Measurements from ENCODE around the gene RIT2.

The RIT2 gene

GRCh38 chr18:42959528-42959927, 156.0 kb downstream of the RIT2 start:
- Histone ChIP-seq H3K4me1 (ENCODE audit: control insufficient read depth, insufficient read depth, low read length) (no peaks in the 10 kb centered on the region), H3K36me3 (ENCODE audit: control insufficient read depth, insufficient read depth, low read length) (no peaks in the 10 kb centered on the region), H3K27ac (ENCODE audit: low read depth, low read length) (no peak overlapping the region), H3K9me3 (ENCODE audit: control insufficient read depth, insufficient read depth, low read depth, low read length) (no peaks in the 10 kb centered on the region), H3K27me3 (ENCODE audit: control insufficient read depth, insufficient read depth, low read length) (no peaks in the 10 kb centered on the region), H3K9ac (ENCODE audit: low read length) (no peak overlapping the region), H3K4me3 (ENCODE audit: low read depth, low read length) (no peak overlapping the region)

GRCh38 chr18:42958353-42958752, 157.1 kb downstream of the RIT2 start:
- Histone ChIP-seq H3K4me3 (ENCODE audit: low read depth, low read length) (no peak overlapping the region), H3K27me3 (ENCODE audit: control insufficient read depth, insufficient read depth, low read length) (no peaks in the 10 kb centered on the region), H3K9me3 (ENCODE audit: control insufficient read depth, insufficient read depth, low read depth, low read length) (no peaks in the 10 kb centered on the region), H3K27ac (ENCODE audit: low read depth, low read length) (no peak overlapping the region), H3K9ac (ENCODE audit: low read length) (no peak overlapping the region), H3K36me3 (ENCODE audit: control insufficient read depth, insufficient read depth, low read length) (no peaks in the 10 kb centered on the region), H3K4me1 (ENCODE audit: control insufficient read depth, insufficient read depth, low read length) (no peaks in the 10 kb centered on the region)

- H3K4me1 ChIP-seq (ENCODE audit: control insufficient read depth, insufficient read depth, low read length): no peaks in the 10 kb centered on the region
These were observed 159.2 kb downstream of the RIT2 start for GRCh38 chr18:42956287-42956686.

GRCh38 chr18:42954887-42955286, 160.6 kb downstream of the RIT2 start:
- H3K27me3 ChIP-seq (ENCODE audit: control insufficient read depth, insufficient read depth, low read length): no peaks in the 10 kb centered on the region
- no peak overlapping the region for H3K27ac ChIP-seq (ENCODE audit: low read depth, low read length)
- no peaks in the 10 kb centered on the region for H3K4me1 ChIP-seq (ENCODE audit: control insufficient read depth, insufficient read depth, low read length)
- no peaks in the 10 kb centered on the region; the same call in 1 of the 2 replicates for H3K36me3 ChIP-seq (ENCODE audit: control insufficient read depth, insufficient read depth, low read length)
- H3K9me3 ChIP-seq (ENCODE audit: control insufficient read depth, insufficient read depth, low read depth, low read length): no peaks in the 10 kb centered on the region
- H3K9ac ChIP-seq (ENCODE audit: low read length): no peak overlapping the region
- no peak overlapping the region for H3K4me3 ChIP-seq (ENCODE audit: low read depth, low read length)

More at GRCh38 chr18:42956287-42956686, 159.2 kb downstream of the RIT2 start:
- no peaks in the 10 kb centered on the region for H3K27me3 ChIP-seq (ENCODE audit: control insufficient read depth, insufficient read depth, low read length)
- no peaks in the 10 kb centered on the region for H3K9me3 ChIP-seq (ENCODE audit: control insufficient read depth, insufficient read depth, low read depth, low read length)
- H3K4me3 ChIP-seq (ENCODE audit: low read depth, low read length): no peak overlapping the region
- H3K9ac ChIP-seq (ENCODE audit: low read length): no peak overlapping the region
- H3K36me3 ChIP-seq (ENCODE audit: control insufficient read depth, insufficient read depth, low read length): no peaks in the 10 kb centered on the region; the same call in 1 of the 2 replicates
- no peak overlapping the region for H3K27ac ChIP-seq (ENCODE audit: low read depth, low read length)

GRCh38 chr18:42953306-42953705, 162.2 kb downstream of the RIT2 start:
- no peaks in the 10 kb centered on the region for H3K9me3 ChIP-seq (ENCODE audit: control insufficient read depth, insufficient read depth, low read depth, low read length)
- H3K36me3 ChIP-seq (ENCODE audit: control insufficient read depth, insufficient read depth, low read length): no peaks in the 10 kb centered on the region; the same call in 1 of the 2 replicates
- no peak overlapping the region for H3K27ac ChIP-seq (ENCODE audit: low read depth, low read length)
- no peak overlapping the region for H3K4me3 ChIP-seq (ENCODE audit: low read depth, low read length)
- no peak overlapping the region for H3K9ac ChIP-seq (ENCODE audit: low read length)
- H3K27me3 ChIP-seq (ENCODE audit: control insufficient read depth, insufficient read depth, low read length): no peaks in the 10 kb centered on the region
- no peaks in the 10 kb centered on the region for H3K4me1 ChIP-seq (ENCODE audit: control insufficient read depth, insufficient read depth, low read length)

GRCh38 chr18:42950732-42951131, 164.8 kb downstream of the RIT2 start:
- Histone ChIP-seq H3K36me3 (ENCODE audit: control insufficient read depth, insufficient read depth, low read length) (no peaks in the 10 kb centered on the region; the same call in 1 of the 2 replicates), H3K4me3 (ENCODE audit: low read depth, low read length) (no peak overlapping the region), H3K9me3 (ENCODE audit: control insufficient read depth, insufficient read depth, low read depth, low read length) (no peaks in the 10 kb centered on the region), H3K27ac (ENCODE audit: low read depth, low read length) (no peak overlapping the region), H3K27me3 (ENCODE audit: control insufficient read depth, insufficient read depth, low read length) (no peaks in the 10 kb centered on the region), H3K9ac (ENCODE audit: low read length) (no peak overlapping the region), H3K4me1 (ENCODE audit: control insufficient read depth, insufficient read depth, low read length) (no peaks in the 10 kb centered on the region)

- Histone ChIP-seq H3K27me3 (ENCODE audit: control insufficient read depth, insufficient read depth, low read length) (no peaks in the 10 kb centered on the region), H3K36me3 (ENCODE audit: control insufficient read depth, insufficient read depth, low read length) (no peaks in the 10 kb centered on the region; the same call in 1 of the 2 replicates), H3K4me3 (ENCODE audit: low read depth, low read length) (no peak overlapping the region), H3K9ac (ENCODE audit: low read length) (no peak overlapping the region), H3K9me3 (ENCODE audit: control insufficient read depth, insufficient read depth, low read depth, low read length) (no peaks in the 10 kb centered on the region), H3K4me1 (ENCODE audit: control insufficient read depth, insufficient read depth, low read length) (no peaks in the 10 kb centered on the region), H3K27ac (ENCODE audit: low read depth, low read length) (no peak overlapping the region)
These were observed 166.7 kb downstream of the RIT2 start for GRCh38 chr18:42948831-42949230.

- Histone ChIP-seq H3K27me3 (ENCODE audit: control insufficient read depth, insufficient read depth, low read length) (no peaks in the 10 kb centered on the region), H3K9ac (ENCODE audit: low read length) (no peak overlapping the region), H3K9me3 (ENCODE audit: control insufficient read depth, insufficient read depth, low read depth, low read length) (peaks cover 8% of the 10 kb centered on the region), H3K36me3 (ENCODE audit: control insufficient read depth, insufficient read depth, low read length) (no peaks in the 10 kb centered on the region), H3K4me1 (ENCODE audit: control insufficient read depth, insufficient read depth, low read length) (peaks cover 8% of the 10 kb centered on the region), H3K27ac (ENCODE audit: low read depth, low read length) (no peak overlapping the region), H3K4me3 (ENCODE audit: low read depth, low read length) (no peak overlapping the region)
These were observed 173.6 kb downstream of the RIT2 start for GRCh38 chr18:42941860-42942259.

- Histone ChIP-seq H3K4me1 (ENCODE audit: control insufficient read depth, insufficient read depth, low read length) (peaks cover 8% of the 10 kb centered on the region), H3K4me3 (ENCODE audit: low read depth, low read length) (no peak overlapping the region), H3K27ac (ENCODE audit: low read depth, low read length) (no peak overlapping the region), H3K9ac (ENCODE audit: low read length) (no peak overlapping the region), H3K36me3 (ENCODE audit: control insufficient read depth, insufficient read depth, low read length) (no peaks in the 10 kb centered on the region), H3K27me3 (ENCODE audit: control insufficient read depth, insufficient read depth, low read length) (no peaks in the 10 kb centered on the region), H3K9me3 (ENCODE audit: control insufficient read depth, insufficient read depth, low read depth, low read length) (peaks cover 8% of the 10 kb centered on the region)
These were observed 174.5 kb downstream of the RIT2 start for GRCh38 chr18:42941021-42941420.

- H3K27ac ChIP-seq (ENCODE audit: low read depth, low read length): no peak overlapping the region
- no peaks in the 10 kb centered on the region; the same call in 1 of the 2 replicates for H3K9me3 ChIP-seq (ENCODE audit: control insufficient read depth, insufficient read depth, low read depth, low read length)
- no peak overlapping the region for H3K4me3 ChIP-seq (ENCODE audit: low read depth, low read length)
- H3K9ac ChIP-seq (ENCODE audit: low read length): no peak overlapping the region
- H3K36me3 ChIP-seq (ENCODE audit: control insufficient read depth, insufficient read depth, low read length): no peaks in the 10 kb centered on the region
- H3K4me1 ChIP-seq (ENCODE audit: control insufficient read depth, insufficient read depth, low read length): peaks cover 8% of the 10 kb centered on the region
- no peaks in the 10 kb centered on the region for H3K27me3 ChIP-seq (ENCODE audit: control insufficient read depth, insufficient read depth, low read length)
These were observed 178.0 kb downstream of the RIT2 start for GRCh38 chr18:42937436-42937835.

- no peak overlapping the region for H3K4me3 ChIP-seq (ENCODE audit: low read depth, low read length)
- no peaks in the 10 kb centered on the region for H3K36me3 ChIP-seq (ENCODE audit: control insufficient read depth, insufficient read depth, low read length)
- H3K9me3 ChIP-seq (ENCODE audit: control insufficient read depth, insufficient read depth, low read depth, low read length): no peaks in the 10 kb centered on the region; the same call in 1 of the 2 replicates
- H3K27me3 ChIP-seq (ENCODE audit: control insufficient read depth, insufficient read depth, low read length): no peaks in the 10 kb centered on the region
- H3K4me1 ChIP-seq (ENCODE audit: control insufficient read depth, insufficient read depth, low read length): peaks cover 8% of the 10 kb centered on the region
- H3K9ac ChIP-seq (ENCODE audit: low read length): no peak overlapping the region
- H3K27ac ChIP-seq (ENCODE audit: low read depth, low read length): no peak overlapping the region
These were observed 179.2 kb downstream of the RIT2 start for GRCh38 chr18:42936289-42936688.

GRCh38 chr18:42931491-42931890, 184.0 kb downstream of the RIT2 start:
- H3K9ac ChIP-seq (ENCODE audit: low read length): no peak overlapping the region
- no peaks in the 10 kb centered on the region; the same call in 1 of the 2 replicates for H3K9me3 ChIP-seq (ENCODE audit: control insufficient read depth, insufficient read depth, low read depth, low read length)
- no peak overlapping the region for H3K27ac ChIP-seq (ENCODE audit: low read depth, low read length)
- no peaks in the 10 kb centered on the region for H3K27me3 ChIP-seq (ENCODE audit: control insufficient read depth, insufficient read depth, low read length)
- H3K4me1 ChIP-seq (ENCODE audit: control insufficient read depth, insufficient read depth, low read length): no peaks in the 10 kb centered on the region
- H3K36me3 ChIP-seq (ENCODE audit: control insufficient read depth, insufficient read depth, low read length): no peaks in the 10 kb centered on the region
- no peak overlapping the region for H3K4me3 ChIP-seq (ENCODE audit: low read depth, low read length)

All from HUES6 (cell line).